NCI-H524 treated with DMSO at 0.1 percent for 48 hours (cell line): Measurements from ENCODE around the gene ZNF212.
A peak's percentile ranks its signal among the peaks of the same experiment; 100 is the strongest.

Source experiments
- DNase-seq: peaks from one replicate; lab custom pipeline; 2025; lab: John Stamatoyannopoulos, UW

ZNF212 gene

DNA sequence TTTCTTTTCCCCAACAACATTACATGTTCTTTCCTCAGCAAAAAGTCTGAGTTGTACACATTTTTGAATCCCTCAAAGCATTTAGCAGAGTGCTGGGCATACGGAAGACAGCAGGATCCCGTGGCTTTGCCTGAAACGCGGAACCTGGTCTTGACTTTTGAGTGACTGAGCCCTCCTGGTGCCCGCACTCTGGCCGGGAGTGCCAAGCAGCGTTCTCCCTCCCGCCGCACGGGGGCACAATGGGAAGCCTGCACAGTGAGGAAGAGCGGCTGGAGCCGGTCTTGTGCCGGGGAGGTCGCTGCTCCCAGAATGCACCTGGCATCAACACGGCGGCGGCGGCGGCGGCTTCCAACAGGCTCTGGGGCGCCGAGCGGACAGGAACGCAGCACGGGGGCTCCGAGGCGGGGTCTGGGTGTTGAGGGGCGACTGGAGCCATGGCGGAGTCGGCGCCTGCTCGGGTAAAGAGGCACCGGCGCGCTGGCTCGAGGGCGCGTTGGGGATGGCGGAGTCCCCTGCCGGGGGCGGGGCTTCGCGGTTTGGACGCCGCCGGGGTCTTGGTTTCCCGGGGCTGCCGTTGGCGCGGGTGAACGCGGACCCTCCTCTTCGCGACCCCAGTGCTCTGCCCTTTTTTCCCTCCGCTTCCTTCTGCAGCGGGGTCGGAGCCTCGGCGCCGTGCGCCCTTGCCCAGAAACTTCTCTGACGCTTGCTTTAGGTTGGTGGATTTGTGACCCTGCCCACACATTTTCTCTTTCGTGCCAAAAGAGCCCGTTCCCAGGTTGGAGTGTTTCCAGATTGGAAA is at the start of gene ZNF212:
Gene ZNF212 (plus strand): TSS at position 307 of the 799 bp plus-strand sequence. CDS start 128 bp downstream, at position 435.
- DNase-seq, result peak; percentile 35

DNA sequence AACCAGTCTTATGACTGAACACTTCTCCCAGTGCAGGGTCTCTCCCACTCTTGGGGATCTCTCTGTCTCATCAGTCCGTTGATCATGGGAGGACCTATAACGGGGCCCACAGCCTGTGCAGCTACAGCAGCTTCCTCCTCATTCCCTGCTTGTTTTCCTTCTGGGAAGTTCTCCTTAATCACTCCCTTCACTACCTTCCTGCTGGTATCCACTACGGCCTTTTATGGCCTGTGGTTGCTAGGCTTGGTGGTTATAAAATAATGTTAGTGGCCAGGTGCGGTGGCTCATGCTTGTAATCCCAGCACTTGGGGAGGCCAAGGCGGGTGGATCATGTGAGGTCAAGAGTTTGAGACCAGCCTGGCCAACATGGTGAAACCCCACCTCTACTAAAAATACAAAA is 47.6 kb upstream of the ZNF212 start:
- no peak for DNase-seq

DNA sequence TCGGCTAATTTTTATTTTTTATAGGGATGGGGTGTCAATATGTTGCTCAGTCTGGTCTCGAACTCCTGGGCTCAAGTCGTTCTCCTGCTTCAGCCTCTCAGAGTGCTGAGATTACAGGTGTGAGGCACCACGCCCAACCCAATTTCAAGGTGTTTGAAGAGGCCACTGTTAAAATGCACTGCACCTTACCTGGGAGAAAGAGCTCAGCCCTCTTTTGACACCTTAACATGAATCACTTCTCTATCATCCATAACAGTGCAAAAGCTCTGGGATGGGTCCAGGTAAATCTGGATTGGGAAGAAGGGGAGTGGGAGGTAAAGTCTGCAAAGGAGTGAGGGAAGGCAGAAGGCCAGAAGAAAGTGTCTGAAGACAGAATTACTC is 44.7 kb upstream of the ZNF212 start:
- DNase-seq, result no peak

DNA sequence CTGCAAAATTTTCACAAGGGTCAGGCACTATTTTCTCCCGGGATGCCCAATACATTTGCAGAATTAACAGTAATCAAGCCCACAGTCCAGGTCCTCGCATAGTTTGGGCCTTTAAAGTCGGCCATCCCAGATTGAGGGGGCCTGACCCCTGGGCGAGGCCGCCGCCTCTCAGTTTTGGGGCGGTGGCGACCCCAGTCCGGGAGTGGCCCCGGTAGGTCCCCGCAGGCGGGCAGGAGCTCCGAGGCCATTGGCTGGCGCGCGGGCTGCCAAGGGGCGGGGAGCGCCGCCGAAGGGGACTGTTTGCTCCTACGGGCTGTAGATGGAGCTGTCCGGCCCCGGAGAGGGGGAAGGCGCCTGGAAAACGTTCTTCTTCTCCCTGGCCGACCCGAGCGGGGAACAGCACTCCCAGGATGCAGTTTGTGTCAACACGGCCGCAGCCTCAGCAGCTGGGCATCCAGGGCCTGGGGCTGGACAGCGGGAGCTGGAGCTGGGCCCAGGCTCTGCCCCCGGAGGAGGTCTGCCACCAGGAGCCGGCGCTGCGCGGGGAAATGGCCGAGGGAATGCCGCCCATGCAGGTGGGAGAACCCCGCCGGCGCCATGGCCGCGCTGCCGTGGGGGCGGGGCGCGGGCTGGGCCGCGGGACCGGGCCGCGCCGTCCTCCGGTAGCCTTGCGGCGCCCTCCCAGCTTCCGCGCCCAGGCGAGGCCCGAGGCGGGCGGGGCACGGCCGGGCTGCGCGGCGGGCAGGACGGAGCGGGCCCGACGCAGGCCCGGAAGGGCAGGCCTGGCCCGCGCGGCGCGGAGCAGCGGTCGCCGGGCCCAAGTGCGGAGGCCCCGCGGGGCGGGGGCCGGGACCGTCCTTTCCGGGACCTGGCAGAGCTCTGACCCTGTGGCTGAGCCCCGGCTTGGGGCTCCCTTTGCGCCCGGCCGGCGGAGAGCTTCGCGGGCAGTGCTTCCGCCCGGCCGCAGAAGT is 44.0 kb upstream of the ZNF212 start, which contains the start of gene ZNF282:
Gene ZNF282 (plus strand): TSS at position 367 of the 971 bp plus-strand sequence. CDS start 44 bp downstream, at position 411.
- DNase-seq, result no peak

DNA sequence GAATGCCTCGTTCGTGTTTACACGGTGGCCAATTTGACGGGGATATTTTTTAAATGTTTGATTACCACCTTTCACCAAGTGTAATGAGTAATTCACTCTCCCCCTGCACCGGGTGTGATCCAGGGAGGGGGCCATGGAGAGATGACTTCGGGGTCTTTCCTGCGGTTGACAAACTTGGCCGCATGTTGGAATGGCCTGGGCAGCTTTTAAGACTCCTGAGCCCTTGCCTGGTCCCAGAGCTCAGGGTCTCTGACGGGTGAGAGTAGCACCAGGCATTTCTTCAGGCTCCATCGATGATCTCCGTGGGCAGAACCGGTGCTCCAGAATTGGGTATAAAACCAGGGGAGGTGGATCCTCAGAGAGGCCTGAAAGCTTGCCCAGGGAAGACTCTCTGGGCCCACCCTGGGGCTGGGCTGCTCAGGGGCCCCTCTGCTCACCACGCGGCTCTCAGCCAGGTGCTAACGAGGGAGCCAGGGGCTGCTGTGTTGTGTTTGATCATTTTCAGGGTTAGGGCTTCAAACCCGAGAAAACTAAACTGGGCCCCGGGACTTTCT is 43.2 kb upstream of the ZNF212 start:
- DNase-seq, result no peak

DNA sequence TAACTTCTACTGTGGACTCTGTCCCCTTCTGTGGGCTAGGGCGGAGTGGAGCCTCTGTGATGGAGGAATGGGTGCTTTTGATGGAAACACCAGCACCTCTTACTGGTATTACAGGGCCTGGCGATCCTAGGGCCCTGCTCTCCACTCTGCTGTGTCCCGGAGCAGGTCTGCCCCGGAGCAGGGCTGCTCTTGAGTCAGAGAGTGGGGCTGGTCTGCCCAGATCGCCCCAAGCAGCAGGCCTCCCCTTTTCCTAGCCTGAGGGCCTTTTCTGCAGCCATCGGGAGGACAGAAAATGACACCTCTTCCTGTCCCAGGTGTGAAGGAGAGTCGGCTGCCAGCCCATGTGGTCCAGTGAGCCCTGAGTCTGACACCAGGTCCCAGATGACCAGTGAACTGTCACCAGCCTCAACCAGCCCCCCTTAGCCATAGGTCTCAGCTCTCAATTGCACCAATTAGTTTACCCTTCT is 42.7 kb upstream of the ZNF212 start:
- DNase-seq, result no peak

DNA sequence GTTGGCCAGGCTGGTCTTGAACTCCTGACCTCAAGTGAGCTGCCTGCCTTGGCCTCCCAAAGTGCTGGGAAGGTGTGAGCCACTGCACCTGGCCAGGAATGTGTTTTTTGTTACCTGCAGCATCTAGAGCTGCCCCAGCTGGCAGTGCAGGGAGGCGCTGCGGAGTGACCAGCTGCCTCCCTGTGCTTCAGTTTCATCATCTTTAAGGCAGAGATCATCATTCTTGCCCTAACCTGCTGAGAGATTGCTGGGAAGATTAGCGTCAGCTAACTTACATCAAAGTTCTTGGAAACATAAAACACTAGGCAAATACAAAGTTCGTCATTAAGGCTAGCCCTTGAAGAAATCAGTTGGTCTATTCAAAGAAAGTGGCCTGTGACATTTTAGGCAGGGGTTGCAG is 41.8 kb upstream of the ZNF212 start:
- no peak for DNase-seq

DNA sequence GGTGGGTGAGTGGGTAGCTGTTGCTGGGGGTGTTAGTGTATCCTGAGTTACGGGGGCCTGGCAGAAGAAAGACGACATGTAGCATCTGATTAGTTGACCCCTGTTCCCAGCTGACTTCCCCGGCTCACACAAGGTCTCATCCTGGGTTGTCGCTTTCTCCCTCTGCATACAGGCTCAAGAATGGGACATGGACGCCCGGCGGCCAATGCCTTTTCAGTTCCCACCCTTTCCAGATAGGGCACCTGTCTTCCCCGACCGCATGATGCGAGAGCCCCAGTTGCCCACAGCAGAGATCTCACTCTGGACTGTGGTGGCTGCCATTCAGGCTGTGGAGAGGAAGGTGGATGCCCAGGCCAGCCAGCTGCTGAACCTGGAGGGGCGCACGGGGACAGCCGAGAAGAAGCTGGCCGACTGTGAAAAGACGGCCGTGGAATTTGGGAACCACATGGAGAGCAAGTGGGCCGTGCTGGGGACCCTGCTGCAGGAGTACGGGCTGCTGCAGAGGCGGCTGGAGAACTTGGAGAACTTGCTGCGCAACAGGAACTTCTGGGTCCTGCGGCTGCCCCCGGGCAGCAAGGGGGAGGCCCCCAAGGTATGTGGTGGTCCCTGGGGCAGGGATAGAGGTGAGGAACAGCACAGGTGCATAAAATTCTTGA is 41.2 kb upstream of the ZNF212 start:
- DNase-seq, result no peak

DNA sequence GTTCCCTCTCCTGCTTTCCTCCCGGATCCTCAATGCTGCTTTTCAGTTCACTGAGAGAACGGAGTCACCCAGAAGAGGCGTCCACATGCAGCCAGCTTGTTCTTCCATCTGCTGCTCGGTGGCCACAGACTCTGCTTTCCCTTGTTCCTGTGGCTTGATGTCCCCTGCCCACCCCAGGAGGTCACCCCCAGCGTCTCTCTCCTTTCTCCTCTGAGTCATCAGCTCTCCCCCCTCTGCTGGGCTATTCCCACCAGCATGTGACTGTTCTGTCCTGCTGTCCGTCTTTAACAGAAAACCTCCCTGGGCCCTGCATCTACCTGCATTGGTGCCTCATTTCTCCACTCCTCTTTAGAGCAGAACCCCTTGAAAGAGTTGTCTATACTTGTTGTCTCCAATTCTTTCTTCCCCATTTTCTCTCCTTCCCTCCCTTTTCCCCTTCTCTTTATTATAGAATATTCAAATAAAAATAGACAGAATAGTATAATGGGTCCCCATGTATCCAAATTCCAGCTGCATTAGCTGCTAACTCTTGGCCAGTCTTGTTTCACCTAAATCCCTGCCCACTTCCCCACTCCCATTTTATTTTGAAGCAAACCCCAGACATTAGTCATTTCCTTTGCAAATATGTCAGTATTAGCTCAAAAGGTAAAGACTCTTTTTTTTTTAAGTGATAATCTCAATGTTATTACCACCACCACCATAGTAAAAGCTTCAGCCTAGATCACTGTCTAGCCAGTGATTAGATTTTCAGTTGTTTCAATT is 40.0 kb upstream of the ZNF212 start:
- DNase-seq, result no peak

DNA sequence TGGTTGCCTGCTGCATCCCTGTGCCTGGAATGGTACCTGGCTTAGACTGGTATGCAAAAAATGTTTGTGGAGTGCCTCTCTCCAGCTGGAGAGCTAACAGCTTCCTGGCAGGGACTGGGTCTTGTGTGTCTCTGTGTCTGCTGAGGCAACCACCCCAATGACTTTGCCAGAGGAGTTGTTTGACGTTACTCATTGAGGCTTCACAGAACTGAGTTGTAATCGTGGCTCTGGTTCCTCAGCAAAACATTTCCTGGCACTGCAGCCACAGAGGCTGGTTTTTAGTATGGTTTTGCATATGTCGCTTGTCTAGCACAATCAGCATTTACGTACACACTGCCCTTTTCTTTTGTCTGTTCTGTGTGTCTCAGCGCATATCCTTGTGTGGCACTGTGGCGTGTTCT is 36.6 kb upstream of the ZNF212 start:
- DNase-seq, result no peak

DNA sequence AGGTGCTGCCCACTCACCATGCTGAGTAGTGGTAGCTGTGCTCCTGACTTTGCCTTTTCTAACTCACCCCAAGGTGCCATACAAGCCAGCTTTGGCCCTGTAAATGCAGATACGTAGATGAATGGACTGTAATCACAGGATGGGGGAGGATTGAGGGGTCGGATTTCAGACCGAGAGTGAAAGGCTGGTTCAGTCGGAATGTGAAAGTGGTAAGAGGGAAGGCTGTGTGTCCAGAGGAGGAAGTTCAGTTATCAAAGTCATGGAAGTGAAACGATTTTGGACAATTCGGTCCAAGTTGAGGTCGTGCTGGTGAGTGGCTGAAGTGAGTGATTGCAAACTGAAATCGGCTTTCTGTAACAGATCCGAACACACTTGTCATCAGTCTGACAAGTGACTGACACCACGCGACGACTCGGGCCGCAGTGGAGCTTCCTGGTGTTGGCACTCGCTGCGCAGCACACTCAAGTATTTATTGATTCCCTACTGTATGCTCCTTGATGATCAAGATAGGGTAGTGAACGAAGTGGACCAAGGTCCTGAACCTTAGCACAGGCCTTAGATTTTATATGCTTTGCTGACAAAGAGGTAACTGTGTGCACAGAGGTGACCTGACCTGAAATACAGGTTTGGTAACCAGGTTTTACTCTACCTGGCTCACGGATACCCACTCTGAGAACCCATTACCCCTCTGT is 33.6 kb upstream of the ZNF212 start:
- DNase-seq, result no peak

DNA sequence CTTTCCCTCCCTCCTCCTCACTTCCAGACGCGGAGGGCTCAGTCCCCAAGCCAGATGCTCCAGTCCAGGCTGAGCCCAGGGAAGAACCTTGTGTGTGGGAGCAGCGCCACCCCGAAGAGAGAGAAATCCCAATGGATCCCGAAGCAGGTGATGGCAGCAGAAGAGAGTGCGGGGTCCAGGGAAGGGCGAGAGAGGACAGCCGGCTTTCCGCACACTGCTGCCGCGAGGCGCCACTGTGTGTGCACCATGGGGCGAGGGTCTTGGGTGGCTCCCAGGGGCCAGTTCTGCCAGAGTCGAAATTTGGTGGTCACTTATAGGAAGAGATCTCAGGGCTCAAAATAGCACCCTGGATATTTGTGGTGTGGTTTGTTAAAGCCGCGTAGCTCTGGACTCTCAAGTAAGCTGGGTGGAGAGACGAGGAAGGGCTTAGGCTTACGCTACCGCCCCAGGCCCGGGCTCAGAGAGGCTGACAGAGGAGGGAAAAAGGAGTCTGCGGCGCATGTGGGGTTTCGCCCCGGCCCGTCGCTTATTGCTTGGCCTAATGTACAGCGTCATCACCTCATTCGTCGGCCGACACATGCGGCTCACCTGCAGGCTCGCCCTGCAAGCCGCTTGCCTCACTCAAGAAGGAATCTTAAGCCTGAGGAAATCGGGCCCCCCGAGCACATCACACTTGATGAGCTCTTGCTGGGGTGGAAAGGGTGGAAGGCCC is 32.0 kb upstream of the ZNF212 start:
- no peak for DNase-seq

DNA sequence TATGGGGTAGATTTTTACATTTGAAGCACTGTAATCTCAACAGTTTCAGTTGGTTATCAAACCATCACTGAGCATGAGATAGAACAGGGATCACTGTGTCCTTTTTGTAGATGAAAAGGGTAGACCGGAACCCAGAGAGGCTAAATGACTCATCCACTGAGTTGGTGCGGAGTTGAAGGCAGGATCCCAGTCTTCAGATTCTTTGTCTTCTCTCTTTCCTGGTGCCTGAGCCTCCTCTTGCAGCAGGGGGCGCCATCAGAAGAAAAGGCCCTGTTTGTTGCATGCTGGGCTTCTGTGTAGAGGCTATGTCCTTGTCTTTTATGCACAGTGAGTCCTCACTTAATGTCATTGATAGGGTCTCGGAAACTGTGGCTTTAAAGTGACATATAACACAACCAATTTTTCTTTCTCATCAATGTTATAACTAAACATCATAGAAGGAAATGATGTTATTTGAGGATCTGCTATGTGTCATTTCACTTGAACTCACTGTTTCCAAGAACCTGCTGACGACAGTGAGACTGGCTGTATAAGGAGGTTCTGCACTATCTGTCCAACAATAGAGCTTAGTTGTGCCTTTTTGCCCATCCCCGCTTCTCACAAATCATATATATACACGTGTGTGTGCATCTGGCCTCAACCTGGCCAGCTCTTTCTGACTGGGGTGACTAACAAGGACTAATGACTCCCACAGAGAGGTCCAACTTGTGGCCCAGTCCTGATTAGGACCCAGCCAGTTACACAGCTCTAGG is 29.8 kb upstream of the ZNF212 start:
- DNase-seq, result no peak

DNA sequence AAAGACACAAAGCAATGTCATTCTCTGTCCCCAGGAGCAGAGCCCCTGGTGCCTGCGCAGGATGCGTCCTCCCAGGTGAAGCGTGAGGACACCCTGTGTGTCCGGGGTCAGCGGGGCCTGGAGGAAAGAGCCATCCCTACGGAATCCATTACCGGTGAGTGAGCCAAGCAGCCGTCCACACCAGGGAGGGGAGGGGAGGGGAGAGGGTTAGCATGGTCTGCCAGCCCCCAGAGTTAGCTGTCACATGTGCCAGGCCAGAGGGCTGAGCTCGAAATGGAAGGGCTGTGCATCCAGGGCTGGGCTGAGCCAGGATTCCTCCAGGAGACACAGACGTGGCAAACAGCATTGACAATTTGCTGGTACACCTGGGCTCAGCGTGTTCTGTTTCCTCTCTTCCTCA is 28.9 kb upstream of the ZNF212 start:
- no peak for DNase-seq

DNA sequence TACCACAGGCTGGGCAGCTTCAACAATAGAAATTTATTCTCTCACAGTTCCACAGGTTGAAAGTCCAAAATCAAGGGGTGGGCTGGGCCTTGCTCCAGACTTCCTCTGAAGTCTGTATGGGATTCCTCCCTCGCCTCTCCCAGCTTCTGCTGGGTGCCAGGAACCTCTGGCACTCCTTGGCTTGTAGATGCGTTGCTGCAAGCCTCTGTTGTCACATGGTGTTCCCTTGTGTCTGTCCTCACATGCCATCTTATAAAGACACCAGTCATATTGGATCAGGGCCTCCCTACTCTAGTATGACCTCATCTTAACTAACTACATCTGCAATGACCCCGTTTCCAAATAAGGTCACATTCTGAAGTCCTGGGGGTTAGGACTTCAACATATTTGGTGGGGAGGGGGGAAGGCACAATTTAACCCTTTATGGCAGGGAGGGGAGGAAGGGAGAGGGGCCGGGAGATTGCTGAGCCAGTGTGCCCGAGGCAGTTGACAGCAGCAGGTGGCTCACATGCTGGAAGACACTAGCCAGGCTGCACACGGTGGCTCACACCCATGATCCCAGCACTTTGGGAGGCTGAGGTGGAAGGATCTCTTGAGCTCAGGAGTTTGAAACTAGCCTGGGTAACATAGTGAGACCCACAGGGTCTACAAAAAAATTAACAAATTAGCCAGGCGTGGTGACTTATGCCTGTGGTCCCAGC is 25.3 kb upstream of the ZNF212 start:
- no peak for DNase-seq

DNA sequence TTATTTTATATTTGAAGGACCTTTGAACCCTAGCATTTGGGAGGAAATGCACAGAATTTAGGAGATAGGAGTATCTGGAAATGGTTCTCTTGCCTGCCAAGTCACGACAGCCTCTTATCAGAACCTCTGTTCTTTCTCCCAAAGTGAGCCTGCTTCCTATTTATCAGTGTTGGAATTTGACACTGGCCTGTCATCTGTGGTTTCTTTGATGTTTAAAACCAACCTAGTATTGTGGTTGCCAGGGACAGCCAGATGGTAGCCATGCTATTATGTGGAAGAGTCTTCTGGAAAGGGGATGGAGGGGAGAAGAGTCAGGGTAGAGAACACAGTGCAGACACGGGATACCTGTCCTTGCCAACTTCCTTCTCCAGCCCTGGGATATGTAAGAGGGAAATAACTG is 23.0 kb upstream of the ZNF212 start:
- no peak for DNase-seq

DNA sequence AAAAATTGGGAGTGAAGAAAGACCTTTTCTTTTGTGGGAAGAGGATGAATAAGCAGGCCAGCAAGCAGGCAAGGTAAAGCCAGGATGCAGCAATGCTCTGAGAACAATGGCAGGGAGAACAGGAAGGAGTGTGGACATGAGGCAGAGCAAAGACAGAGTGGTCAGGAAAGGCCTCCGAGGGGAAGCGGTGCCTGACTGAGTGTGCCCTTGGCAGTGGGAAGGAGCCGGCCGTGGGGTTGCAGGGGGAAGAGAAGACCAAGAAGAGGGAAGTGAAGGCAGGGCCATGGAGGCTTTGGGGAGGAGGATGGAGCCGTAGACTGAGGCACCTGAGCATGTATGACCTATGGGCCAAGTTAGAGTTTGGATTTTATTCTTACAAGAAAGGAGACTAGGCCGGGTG is 21.9 kb upstream of the ZNF212 start:
- DNase-seq, result no peak
